Measurements from ENCODE around the gene FCHSD2.
"Not testable (repeated sequence)": the region's sequence is repeated elsewhere in the genome, so short reads cannot be mapped to it uniquely, and the experiment has no call there.

FCHSD2 gene

GRCh38 chr11:72924568-72925190 is 217.4 kb downstream of the FCHSD2 start:
- peak; percentile 23 for DNase-seq (ENCODE audit: low read depth)

- DNase-seq (ENCODE audit: low read depth): no peak
Observed at GRCh38 chr11:72921028-72921716, 220.9 kb downstream of the FCHSD2 start.

- DNase-seq (ENCODE audit: low read depth): no peak
Observed at GRCh38 chr11:72920001-72920400, 222.1 kb downstream of the FCHSD2 start.

GRCh38 chr11:72918851-72919250 is 223.3 kb downstream of the FCHSD2 start:
- no peak for DNase-seq (ENCODE audit: low read depth)

- DNase-seq (ENCODE audit: low read depth): no peak
Observed at GRCh38 chr11:72912253-72912652, 229.9 kb downstream of the FCHSD2 start.

GRCh38 chr11:72909558-72910388 is 232.3 kb downstream of the FCHSD2 start:
- DNase-seq (ENCODE audit: low read depth): not testable (repeated sequence)

- no peak for DNase-seq (ENCODE audit: low read depth)
Observed at GRCh38 chr11:72908032-72908676, 234.0 kb downstream of the FCHSD2 start.

GRCh38 chr11:72904016-72904415 is 238.1 kb downstream of the FCHSD2 start:
- no peak for DNase-seq (ENCODE audit: low read depth)

GRCh38 chr11:72901374-72901773 is 240.7 kb downstream of the FCHSD2 start:
- DNase-seq (ENCODE audit: low read depth): no peak

- DNase-seq (ENCODE audit: low read depth): no peak
Observed at GRCh38 chr11:72900013-72900412, 242.1 kb downstream of the FCHSD2 start.

- no peak for DNase-seq (ENCODE audit: low read depth)
Observed at GRCh38 chr11:72899238-72899637, 242.9 kb downstream of the FCHSD2 start.

GRCh38 chr11:72897506-72897905 is 244.6 kb downstream of the FCHSD2 start:
- no peak for DNase-seq (ENCODE audit: low read depth)

- DNase-seq (ENCODE audit: low read depth): no peak
Observed at GRCh38 chr11:72896431-72896830, 245.7 kb downstream of the FCHSD2 start.

GRCh38 chr11:72890881-72891280 is 251.2 kb downstream of the FCHSD2 start:
- DNase-seq (ENCODE audit: low read depth): no peak

- no peak for DNase-seq (ENCODE audit: low read depth)
Observed at GRCh38 chr11:72886619-72887018, 255.5 kb downstream of the FCHSD2 start.

- no peak for DNase-seq (ENCODE audit: low read depth)
Observed at GRCh38 chr11:72885749-72886609, 256.1 kb downstream of the FCHSD2 start.

GRCh38 chr11:72876147-72876546 is 266.0 kb downstream of the FCHSD2 start:
- DNase-seq (ENCODE audit: low read depth): no peak

GRCh38 chr11:72875736-72876135 is 266.4 kb downstream of the FCHSD2 start:
- no peak for DNase-seq (ENCODE audit: low read depth)

- no peak for DNase-seq (ENCODE audit: low read depth)
Observed at GRCh38 chr11:72872012-72872411, 270.1 kb downstream of the FCHSD2 start.

GRCh38 chr11:72871119-72871518 is 271.0 kb downstream of the FCHSD2 start:
- no peak for DNase-seq (ENCODE audit: low read depth)

- no peak for DNase-seq (ENCODE audit: low read depth)
Observed at GRCh38 chr11:72869831-72870230, 272.3 kb downstream of the FCHSD2 start.
